Parathyroid adenoma (tissue), 2 donors: ENCODE measurements around the gene CCNE1.
"Not testable (repeated sequence)": the region's sequence is repeated elsewhere in the genome, so short reads cannot be mapped to it uniquely, and the experiment has no call there.

ENCODE experiments used
- H2AFZ ChIP-seq: fragments of 300-600 bp; sonication (generic); one replicate; pipeline ENCODE4 v1.7.0; 2017; ENCODE audit warnings: antibody characterized with exemption, mild to moderate bottlenecking
- H3K27ac ChIP-seq: fragments of 300-600 bp; sonication (generic); one replicate; pipeline ENCODE4 v1.7.0; 2017
- H3K27me3 ChIP-seq: fragments of 300-600 bp; sonication (generic); one replicate; pipeline ENCODE4 v1.7.0; 2017; ENCODE audit warnings: low read length; ENCODE audit not compliant: control insufficient read depth, insufficient read depth
- H3K36me3 ChIP-seq: fragments of 300-600 bp; sonication (generic); one replicate; pipeline ENCODE4 v1.7.0; 2017; ENCODE audit warnings: low read length; ENCODE audit not compliant: control insufficient read depth, insufficient read depth
- H3K4me1 ChIP-seq: fragments of 300-600 bp; sonication (generic); one replicate; pipeline ENCODE4 v1.7.0; 2017; ENCODE audit warnings: control low read depth
- H3K4me2 ChIP-seq: fragments of 300-600 bp; sonication (generic); one replicate; pipeline ENCODE4 v1.7.0; 2017; ENCODE audit warnings: low read length
- H3K4me3 ChIP-seq: fragments of 300-600 bp; sonication (generic); one replicate; pipeline ENCODE4 v1.7.0; 2017; ENCODE audit warnings: low read depth, low read length
- H3K79me2 ChIP-seq: fragments of 300-600 bp; sonication (generic); one replicate; pipeline ENCODE4 v1.7.0; 2017; ENCODE audit warnings: control low read depth
- H3K9ac ChIP-seq: fragments of 300-600 bp; sonication (generic); one replicate; pipeline ENCODE4 v1.7.0; 2017; ENCODE audit warnings: mild to moderate bottlenecking
- H3K9me3 ChIP-seq: fragments of 300-600 bp; sonication (generic); one replicate; pipeline ENCODE4 v1.7.0; 2017; ENCODE audit warnings: low read length; ENCODE audit not compliant: control insufficient read depth
- CTCF ChIP-seq: fragments of 300-600 bp; sonication (generic); IDR thresholded peaks from one replicate; pipeline ENCODE4 v1.7.0; 2017; ENCODE audit warnings: antibody characterized with exemption, mild to moderate bottlenecking
- donor health status: primary hyperparathyroidism.

CCNE1 gene

DNA sequence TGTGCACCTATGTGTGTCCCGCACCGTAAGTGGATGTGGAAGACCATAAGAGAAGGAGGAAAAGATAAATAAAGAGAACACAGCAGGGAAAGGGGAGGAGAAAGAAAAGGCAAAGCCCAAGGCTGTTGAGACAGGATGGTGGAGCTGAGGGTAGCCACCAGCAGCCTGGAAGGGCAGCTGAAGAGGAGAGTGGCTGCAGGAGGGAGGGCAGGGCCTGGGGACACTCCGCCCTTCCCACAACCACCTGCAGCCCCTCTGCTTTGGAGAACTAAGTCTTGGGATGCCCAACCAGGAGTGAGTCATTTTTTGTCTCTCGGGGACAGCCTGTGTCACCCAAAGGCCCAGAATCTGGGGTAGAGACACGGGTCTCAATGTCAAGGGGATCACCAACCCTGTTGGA is 26.4 kb upstream of the CCNE1 start:
- Histone ChIP-seq H3K4me3 (no peak overlapping the region), H3K9ac (no peak overlapping the region), H3K4me1 (no peaks in the 10 kb centered on the region), H3K4me2 (no peak overlapping the region), H3K27me3 (no peaks in the 10 kb centered on the region), H3K9me3 (no peaks in the 10 kb centered on the region), H3K27ac (no peak overlapping the region), H3K79me2 (no peaks in the 10 kb centered on the region), H3K36me3 (no peaks in the 10 kb centered on the region), H2AFZ (no peak overlapping the region)
- no peak for TF ChIP-seq CTCF

DNA sequence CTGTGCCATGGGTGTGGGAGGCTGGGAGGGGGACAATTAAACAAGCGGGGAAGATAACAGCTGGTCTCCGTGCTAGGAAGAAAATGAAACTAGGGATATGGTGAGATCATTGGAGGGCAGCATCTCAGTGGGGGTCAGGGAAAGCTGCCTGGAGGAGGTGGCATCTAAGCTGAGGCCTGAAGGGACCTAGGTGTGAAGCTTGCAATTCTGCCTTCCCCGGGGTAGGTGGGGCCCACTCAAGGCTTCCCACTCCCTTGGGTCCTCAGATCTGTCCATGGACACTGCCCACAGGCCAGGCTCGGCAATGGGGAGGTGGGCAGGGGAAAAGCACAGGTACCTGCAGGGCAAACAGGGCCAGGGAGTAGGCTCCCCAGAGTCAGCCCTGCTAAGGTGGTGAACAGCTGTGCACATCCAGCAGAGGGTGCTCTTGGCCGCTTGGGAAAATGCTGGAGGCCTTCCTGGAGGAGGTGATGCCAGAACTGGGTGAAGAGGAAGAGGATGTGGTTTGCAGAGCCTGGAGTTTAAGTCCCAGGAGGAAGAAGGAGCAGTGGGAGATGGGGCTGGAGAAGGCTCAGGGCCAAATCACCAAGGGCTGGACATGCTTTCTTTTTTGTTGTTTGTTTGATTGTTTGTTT is 25.7 kb upstream of the CCNE1 start:
- TF ChIP-seq CTCF: no peak
- Histone ChIP-seq H3K79me2 (no peaks in the 10 kb centered on the region), H3K4me2 (no peak overlapping the region), H3K36me3 (no peaks in the 10 kb centered on the region), H3K27ac (no peak overlapping the region), H3K4me1 (no peaks in the 10 kb centered on the region), H3K27me3 (no peaks in the 10 kb centered on the region), H3K9me3 (no peaks in the 10 kb centered on the region), H2AFZ (no peak overlapping the region), H3K4me3 (no peak overlapping the region), H3K9ac (no peak overlapping the region)

- H3K27ac ChIP-seq: no peak overlapping the region
- no peak for TF ChIP-seq CTCF
- no peaks in the 10 kb centered on the region for H3K9me3 ChIP-seq
- no peak overlapping the region for H3K4me2 ChIP-seq
- no peak overlapping the region for H2AFZ ChIP-seq
- H3K79me2 ChIP-seq: no peaks in the 10 kb centered on the region
- H3K27me3 ChIP-seq: no peaks in the 10 kb centered on the region
- no peak overlapping the region for H3K9ac ChIP-seq
- no peaks in the 10 kb centered on the region for H3K4me1 ChIP-seq
- no peak overlapping the region for H3K4me3 ChIP-seq
- no peaks in the 10 kb centered on the region for H3K36me3 ChIP-seq
These were observed 24.5 kb upstream of the CCNE1 start for GRCh38 chr19:29787281-29787680.

DNA sequence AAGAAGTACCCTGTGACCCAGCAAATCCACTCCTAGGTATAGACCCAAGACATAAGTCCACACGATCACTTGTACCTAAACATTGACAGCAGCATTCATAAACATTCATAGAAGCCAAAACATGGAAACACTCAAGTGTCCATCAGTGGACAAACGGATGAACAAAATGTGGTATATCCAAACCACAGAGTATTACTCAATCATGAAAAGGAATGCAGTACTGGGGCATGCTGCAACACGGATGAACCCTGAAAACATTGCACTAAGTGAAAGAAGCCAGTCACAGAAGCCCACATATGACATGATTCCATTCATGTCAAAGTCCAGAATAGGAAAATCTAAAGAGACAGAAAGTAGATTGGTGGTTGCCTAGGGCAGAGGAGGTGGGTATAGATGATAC is 22.8 kb upstream of the CCNE1 start:
- Histone ChIP-seq H2AFZ (no peak overlapping the region), H3K9me3 (no peaks in the 10 kb centered on the region), H3K9ac (no peak overlapping the region), H3K27ac (no peak overlapping the region), H3K27me3 (no peaks in the 10 kb centered on the region), H3K4me2 (no peak overlapping the region), H3K79me2 (no peaks in the 10 kb centered on the region), H3K4me3 (no peak overlapping the region), H3K4me1 (no peaks in the 10 kb centered on the region), H3K36me3 (no peaks in the 10 kb centered on the region)
- TF ChIP-seq CTCF: no peak

DNA sequence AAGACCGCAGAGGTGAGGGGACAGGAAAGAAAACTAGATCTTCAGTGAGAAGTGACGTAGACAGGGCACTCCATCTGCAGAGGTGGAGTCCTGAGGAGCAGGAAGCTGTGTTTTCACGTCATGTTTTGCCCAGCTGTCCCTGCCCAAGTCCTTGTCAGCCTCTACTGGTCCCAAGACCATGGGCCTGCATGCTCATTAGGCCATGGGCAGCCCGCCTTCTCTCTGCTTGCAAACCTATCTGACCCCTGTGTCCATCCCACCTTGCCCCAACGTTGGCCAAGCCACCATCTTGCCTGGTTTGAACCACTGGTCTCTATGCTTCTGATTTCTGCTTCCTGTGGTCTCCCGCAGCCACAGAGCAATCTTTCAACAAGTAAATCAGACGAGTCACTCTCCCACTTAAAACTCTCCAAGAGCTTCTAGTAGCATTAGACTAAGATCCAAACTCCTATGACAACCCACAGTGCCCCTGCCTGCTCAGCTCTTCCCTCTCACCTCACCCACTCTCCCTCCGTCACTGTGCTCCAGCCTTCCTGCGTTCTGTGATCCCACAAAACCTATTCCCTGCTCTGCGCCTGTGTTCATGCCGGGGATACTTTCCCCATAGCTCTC is 18.6 kb upstream of the CCNE1 start:
- no peaks in the 10 kb centered on the region for H3K4me1 ChIP-seq
- H3K79me2 ChIP-seq: no peaks in the 10 kb centered on the region
- H3K4me2 ChIP-seq: no peak overlapping the region
- no peak overlapping the region for H3K27ac ChIP-seq
- H3K27me3 ChIP-seq: no peaks in the 10 kb centered on the region
- no peak for TF ChIP-seq CTCF
- H2AFZ ChIP-seq: no peak overlapping the region
- H3K9me3 ChIP-seq: no peaks in the 10 kb centered on the region
- no peaks in the 10 kb centered on the region for H3K36me3 ChIP-seq
- H3K9ac ChIP-seq: no peak overlapping the region
- no peak overlapping the region for H3K4me3 ChIP-seq

DNA sequence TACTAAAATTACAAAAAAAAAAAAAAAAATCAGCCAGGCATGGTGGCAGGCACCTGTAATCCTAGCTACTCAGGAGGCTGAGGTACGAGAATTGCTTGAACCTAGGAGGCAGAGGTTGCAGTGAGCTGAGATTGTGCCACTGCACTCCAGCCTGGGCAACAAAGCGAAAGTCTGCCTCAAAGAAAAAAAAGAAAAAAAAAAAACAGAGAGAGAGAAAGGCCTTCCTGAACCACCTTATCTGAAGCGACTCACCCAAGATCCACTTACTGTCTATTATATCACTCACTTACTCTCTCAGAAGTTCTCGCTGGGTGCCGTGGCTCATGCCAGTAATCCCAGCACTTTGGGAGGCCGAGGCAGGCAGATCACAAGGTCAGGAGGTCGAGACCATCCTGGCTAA is 17.3 kb upstream of the CCNE1 start:
- not testable (repeated sequence) for H2AFZ ChIP-seq, H3K36me3 ChIP-seq, H3K9ac ChIP-seq, H3K9me3 ChIP-seq, H3K4me2 ChIP-seq, H3K4me1 ChIP-seq, H3K27me3 ChIP-seq, H3K79me2 ChIP-seq, H3K27ac ChIP-seq, H3K4me3 ChIP-seq
